ENCODE results near the gene NLRC3. TPM values are rescaled to one million over a fixed set of nuclear protein-coding genes. Genes with fewer than 3 reads are reported as not detected.

NLRC3 gene
- 0.26 TPM for total RNA-seq (2021; ENCODE audit: unreplicated experiment)
- polyA plus RNA-seq (2012; ENCODE audit: insufficient read length) = 0.10 TPM
- percentile 5 among the genes with signal in this experiment for Bru-seq, nascent RNA
- BruChase-seq, experiment 1, labeled RNA remaining after a 2-hour chase = percentile 14 among the genes with signal in this experiment
- percentile 21 among the genes with signal in this experiment for BruChase-seq, experiment 2, labeled RNA remaining after a 6-hour chase
- long read RNA-seq = 0 reads

DNA sequence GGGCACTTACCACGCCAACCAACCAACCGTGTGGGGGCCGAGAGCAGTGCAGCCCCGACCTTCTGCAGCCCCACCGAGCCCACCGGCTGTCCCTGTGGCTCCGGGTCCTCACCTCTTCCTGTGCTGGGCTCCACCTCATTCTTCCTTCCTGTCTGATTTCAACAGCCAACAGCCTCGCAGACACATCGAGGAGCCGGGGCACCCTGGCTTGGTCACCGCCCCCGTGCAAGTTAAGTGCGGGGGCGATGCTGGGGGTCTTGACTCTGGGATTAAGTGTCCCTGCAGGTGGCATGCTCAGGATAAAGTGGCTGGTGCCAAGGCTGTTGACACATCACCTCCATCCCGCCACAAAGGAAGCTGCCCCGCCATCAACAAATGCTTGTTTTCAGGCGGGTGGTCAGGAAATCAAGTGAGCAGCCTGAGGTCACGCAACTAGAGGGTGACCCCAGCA lies at the start of gene NLRC3:
NLRC3 (minus strand) TSS at position 102 of the 451 bp plus-strand sequence. CDS start 12,367 bp downstream, outside the sequence.
- H3K4me1 ChIP-seq (ENCODE audit: control insufficient read depth, insufficient read depth, low read length) = no peaks in the 10 kb centered on the region
- ChIA-PET CTCF (no interaction called here), POLR2A (interaction anchor here (0.5 kb wide), 1 partner anchor 424 kb away, joined by 3 read pairs; no protein-coding TSS in a partner anchor)
- no peak within 1 kb of the TSS for H3K4me3 ChIP-seq (ENCODE audit: low read depth in 2 of 2, low read length in 2 of 2)
- H3K27me3 ChIP-seq (ENCODE audit: control insufficient read depth, insufficient read depth, low read length) = no peaks in the 10 kb centered on the region
- ATAC-seq (no peak), DNase-seq (ENCODE audit: low read depth, low spot score) (no peak)
- intact Hi-C loops (cut with micrococcal nuclease; ENCODE audit: unreplicated experiment) (no loop called here), in situ Hi-C loops (cut with HindIII; ENCODE audit: low pct_unique_long_range_greater_than_20kb, low sequenced_read_pairs) (no loop called here)
- no peaks in the 10 kb centered on the region for H3K36me3 ChIP-seq (ENCODE audit: control insufficient read depth, insufficient read depth, low read length)
- no peak within 1 kb of the TSS for H3K27ac ChIP-seq (ENCODE audit: low read length)
- BruUV-seq (replicated peaks) = no TSS peak
- TF ChIP-seq REST (IDR thresholded peaks at IDR 0.05; ENCODE audit: insufficient read depth in 1 of 2, low read depth in 2 of 2, low read length in 1 of 2) (no peak), TCF7L2 (IDR thresholded peaks at IDR 0.05; ENCODE audit: low read depth, low read length) (no peak), CTCF (IDR thresholded peaks at IDR 0.05) (no peak), POLR2AphosphoS5 (IDR thresholded peaks at IDR 0.05; ENCODE audit: low read depth, low read length) (no peak), SIN3A (IDR thresholded peaks at IDR 0.05; ENCODE audit: borderline replicate concordance, insufficient read depth, low read depth, low read length) (no peak)
- H3K9me3 ChIP-seq (ENCODE audit: control insufficient read depth, insufficient read depth, low read depth, low read length) = no peaks in the 10 kb centered on the region

- in situ Hi-C loops (cut with HindIII; ENCODE audit: low pct_unique_long_range_greater_than_20kb, low sequenced_read_pairs) = no loop called here
- no TSS peak for BruUV-seq (replicated peaks)
- intact Hi-C loops (cut with micrococcal nuclease; ENCODE audit: unreplicated experiment) = no loop called here
- Histone ChIP-seq H3K4me1 (ENCODE audit: control insufficient read depth, insufficient read depth, low read length) (no peaks in the 10 kb centered on the region), H3K4me3 (ENCODE audit: low read depth in 2 of 2, low read length in 2 of 2) (no peak overlapping the region), H3K27ac (ENCODE audit: low read length) (no peak overlapping the region), H3K9me3 (ENCODE audit: control insufficient read depth, insufficient read depth, low read depth, low read length) (no peaks in the 10 kb centered on the region), H3K36me3 (ENCODE audit: control insufficient read depth, insufficient read depth, low read length) (no peaks in the 10 kb centered on the region), H3K27me3 (ENCODE audit: control insufficient read depth, insufficient read depth, low read length) (no peaks in the 10 kb centered on the region)
- ATAC-seq (peak; percentile 71; the same call in 1 of the 2 replicates), DNase-seq (ENCODE audit: low read depth, low spot score) (no peak)
- TF ChIP-seq CTCF (IDR thresholded peaks at IDR 0.05) = no peak
- TF ChIP-seq SIN3A (IDR thresholded peaks at IDR 0.05; ENCODE audit: borderline replicate concordance, insufficient read depth, low read depth, low read length) = no peak
- TF ChIP-seq REST (IDR thresholded peaks at IDR 0.05; ENCODE audit: insufficient read depth in 1 of 2, low read depth in 2 of 2, low read length in 1 of 2) = no peak
- TF ChIP-seq POLR2AphosphoS5 (IDR thresholded peaks at IDR 0.05; ENCODE audit: low read depth, low read length) = no peak
- no peak for TF ChIP-seq TCF7L2 (IDR thresholded peaks at IDR 0.05; ENCODE audit: low read depth, low read length)
- POLR2A ChIA-PET = interaction anchor here (0.6 to 0.7 kb wide), 2 partner anchors 273 to 481 kb away, joined by 4 to 9 read pairs; no protein-coding TSS in a partner anchor
- CTCF ChIA-PET = no interaction called here
These were observed 48.9 kb upstream of the NLRC3 start for GRCh38 chr16:3625911-3626732.

All from Panc1 (cell line).